ENCODE results near the gene NFYA. TPM values are rescaled to one million over a fixed set of nuclear protein-coding genes. Genes with fewer than 3 reads are reported as not detected.

NFYA gene
- total RNA-seq, 1 donor from 2014 or later: 10.9 TPM

GRCh38 chr6:41073203-41073967 lies 611 bp downstream of the NFYA start:
- DNase-seq (ENCODE audit: low read depth in 2 of 2): peak; percentile 84 to 92

- DNase-seq (ENCODE audit: low read depth in 2 of 2): peak; percentile 20 to 29
Measured at GRCh38 chr6:41073968-41074691, 1.4 kb downstream of the NFYA start.

- peak in 1 of 2 donors; percentile 15 for DNase-seq (ENCODE audit: low read depth in 2 of 2)
Measured at GRCh38 chr6:41074692-41075436, 2.1 kb downstream of the NFYA start.

GRCh38 chr6:41075651-41076626 lies 3.2 kb downstream of the NFYA start:
- no peak for DNase-seq (ENCODE audit: low read depth in 2 of 2)

- DNase-seq (ENCODE audit: low read depth in 2 of 2): no peak
Measured at GRCh38 chr6:41077536-41077935, 4.8 kb downstream of the NFYA start.

- no peak for DNase-seq (ENCODE audit: low read depth in 2 of 2)
Measured at GRCh38 chr6:41078101-41078500, 5.3 kb downstream of the NFYA start.

GRCh38 chr6:41079080-41079479 lies 6.3 kb downstream of the NFYA start:
- DNase-seq (ENCODE audit: low read depth in 2 of 2): no peak

- no peak for DNase-seq (ENCODE audit: low read depth in 2 of 2)
Measured at GRCh38 chr6:41080621-41081020, 7.8 kb downstream of the NFYA start.

GRCh38 chr6:41083072-41083471 lies 10.3 kb downstream of the NFYA start:
- DNase-seq (ENCODE audit: low read depth in 2 of 2): no peak

GRCh38 chr6:41085182-41085581 lies 12.4 kb downstream of the NFYA start:
- DNase-seq (ENCODE audit: low read depth in 2 of 2): no peak

- no peak for DNase-seq (ENCODE audit: low read depth in 2 of 2)
Measured at GRCh38 chr6:41088451-41088850, 15.7 kb downstream of the NFYA start.

GRCh38 chr6:41090841-41091761 lies 18.3 kb downstream of the NFYA start:
- DNase-seq (ENCODE audit: low read depth in 2 of 2): no peak

GRCh38 chr6:41092421-41093140 lies 19.8 kb downstream of the NFYA start:
- DNase-seq (ENCODE audit: low read depth in 2 of 2): peak; percentile 51 to 57

- peak in 1 of 2 donors; percentile 14 for DNase-seq (ENCODE audit: low read depth in 2 of 2)
Measured at GRCh38 chr6:41093729-41094128, 21.0 kb downstream of the NFYA start.

- peak; percentile 22 to 81 for DNase-seq (ENCODE audit: low read depth in 2 of 2)
Measured at GRCh38 chr6:41097467-41098090, 24.8 kb downstream of the NFYA start.

- peak; percentile 16 to 63 for DNase-seq (ENCODE audit: low read depth in 2 of 2)
Measured at GRCh38 chr6:41098366-41098765, 25.6 kb downstream of the NFYA start.

GRCh38 chr6:41100871-41101287 lies 28.1 kb downstream of the NFYA start:
- no peak for DNase-seq (ENCODE audit: low read depth in 2 of 2)

- DNase-seq (ENCODE audit: low read depth in 2 of 2): no peak
Measured at GRCh38 chr6:41103847-41104246, 31.1 kb downstream of the NFYA start.

- DNase-seq (ENCODE audit: low read depth in 2 of 2): no peak
Measured at GRCh38 chr6:41111017-41111416, 38.2 kb downstream of the NFYA start.

Data from lung microvascular endothelial cell (primary cell).